NT2/D1 (cell line): ENCODE measurements around the gene GMDS.
"Not testable (repeated sequence)": the region's sequence is repeated elsewhere in the genome, so short reads cannot be mapped to it uniquely, and the experiment has no call there.

ENCODE experiments used
- DNase-seq: peaks from one replicate; pipeline ENCODE4 v3.0.0-alpha.2; 2011; ENCODE audit warnings: low read depth, low spot score
- H3K27me3 ChIP-seq: 2 replicates; pipeline ENCODE4 v1.6.0; 2011; ENCODE audit warnings: mild to moderate bottlenecking; ENCODE audit not compliant: insufficient read length, insufficient read depth
- H3K36me3 ChIP-seq: 2 replicates; pipeline ENCODE4 v1.6.1; 2011; ENCODE audit warnings: mild to moderate bottlenecking, low read length, mixed read lengths; ENCODE audit not compliant: insufficient read depth, insufficient read length
- H3K4me1 ChIP-seq: 2 replicates; pipeline ENCODE4 v1.5.1; 2011; ENCODE audit not compliant: insufficient read depth, insufficient read length
- H3K4me3 ChIP-seq: 2 replicates; pipeline ENCODE4 v1.5.1; 2011; ENCODE audit warnings: low read depth; ENCODE audit not compliant: insufficient read length
- H3K9ac ChIP-seq: 2 replicates; pipeline ENCODE4 v1.6.0; 2011; ENCODE audit warnings: low read depth; ENCODE audit not compliant: insufficient read length
- H3K9me3 ChIP-seq: 2 replicates; pipeline ENCODE4 v1.5.1; 2011; ENCODE audit warnings: mild to moderate bottlenecking, low read length; ENCODE audit not compliant: insufficient read depth
- SUZ12 ChIP-seq: IDR thresholded peaks from 2 replicates; pipeline ENCODE4 v1.6.1; 2011; ENCODE audit not compliant: insufficient read length, insufficient read depth; ENCODE audit errors: extremely low read depth
- YY1 ChIP-seq: IDR thresholded peaks from 2 replicates; pipeline ENCODE4 v1.6.1; 2011; ENCODE audit not compliant: insufficient read length, insufficient read depth
- ZNF274 ChIP-seq: IDR thresholded peaks from 2 replicates; pipeline ENCODE4 v1.6.1; 2011; ENCODE audit warnings: mild to moderate bottlenecking, low read depth, low read length

GMDS gene

DNA sequence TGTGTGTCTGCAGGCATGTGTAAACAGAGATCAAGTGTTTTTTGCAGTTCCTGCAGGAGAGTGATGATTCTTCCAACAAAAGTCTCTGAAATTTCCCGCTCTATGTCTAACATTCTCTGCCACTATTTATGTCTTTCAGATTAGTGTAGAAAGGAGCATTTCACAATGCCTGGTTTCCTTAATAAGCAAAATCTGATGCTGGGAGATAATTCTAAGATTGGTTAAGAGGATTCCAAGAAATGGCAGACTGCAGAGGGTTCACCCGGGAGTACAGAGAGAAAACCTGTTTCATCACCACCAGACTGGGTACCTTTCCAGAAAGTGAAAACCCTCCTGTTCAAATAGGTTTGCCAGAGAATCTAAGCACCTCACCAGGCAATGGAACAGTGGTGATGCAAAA lies 573.0 kb downstream of the GMDS start:
- H3K4me3 ChIP-seq: no peak overlapping the region
- no peaks in the 10 kb centered on the region for H3K36me3 ChIP-seq
- H3K9me3 ChIP-seq: no peaks in the 10 kb centered on the region
- no peaks in the 10 kb centered on the region for H3K4me1 ChIP-seq
- no peak for TF ChIP-seq YY1
- no peak for TF ChIP-seq SUZ12
- no peak for TF ChIP-seq ZNF274
- no peak overlapping the region for H3K9ac ChIP-seq
- H3K27me3 ChIP-seq: no peaks in the 10 kb centered on the region
- DNase-seq: no peak

DNA sequence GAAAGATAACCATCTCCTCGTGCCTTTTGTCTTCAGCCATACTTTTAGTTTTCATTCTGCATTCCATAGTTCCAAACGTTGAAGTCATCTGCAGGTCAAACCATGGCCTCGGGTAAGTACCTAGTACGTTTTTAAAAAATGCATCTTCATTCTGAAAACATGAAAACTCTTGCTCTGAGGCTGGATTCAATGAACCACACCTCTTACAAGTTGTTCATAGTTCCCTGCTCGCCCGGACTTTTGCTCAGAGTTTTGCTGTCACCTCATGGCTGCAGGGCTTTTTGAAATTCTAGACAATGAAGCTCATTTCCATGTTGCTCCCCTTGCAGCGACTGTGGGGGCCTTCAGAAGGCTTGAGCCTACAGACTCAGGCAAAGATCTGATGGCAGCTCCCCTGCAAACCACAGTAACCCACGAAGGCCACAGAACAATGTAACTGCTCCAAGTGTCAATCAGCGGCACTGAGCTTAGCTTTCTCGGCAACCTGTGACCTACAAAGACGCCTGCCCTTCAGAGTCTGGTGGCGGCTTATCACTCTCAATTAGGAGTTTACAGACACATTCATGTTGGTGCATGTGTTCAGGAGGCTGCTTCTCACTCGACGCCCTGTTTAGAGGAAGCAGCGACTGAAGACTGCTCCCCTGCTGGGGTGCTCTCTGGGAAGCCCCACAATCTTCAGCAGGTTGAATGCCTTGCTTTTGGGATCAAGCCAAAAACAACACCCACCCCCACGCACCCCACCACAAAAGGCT lies 574.5 kb downstream of the GMDS start:
- H3K4me1 ChIP-seq: no peaks in the 10 kb centered on the region
- no peak overlapping the region for H3K4me3 ChIP-seq
- no peak for TF ChIP-seq SUZ12
- no peak for TF ChIP-seq ZNF274
- TF ChIP-seq YY1: no peak
- no peaks in the 10 kb centered on the region for H3K9me3 ChIP-seq
- no peaks in the 10 kb centered on the region for H3K36me3 ChIP-seq
- DNase-seq: no peak
- no peaks in the 10 kb centered on the region for H3K27me3 ChIP-seq
- H3K9ac ChIP-seq: no peak overlapping the region

DNA sequence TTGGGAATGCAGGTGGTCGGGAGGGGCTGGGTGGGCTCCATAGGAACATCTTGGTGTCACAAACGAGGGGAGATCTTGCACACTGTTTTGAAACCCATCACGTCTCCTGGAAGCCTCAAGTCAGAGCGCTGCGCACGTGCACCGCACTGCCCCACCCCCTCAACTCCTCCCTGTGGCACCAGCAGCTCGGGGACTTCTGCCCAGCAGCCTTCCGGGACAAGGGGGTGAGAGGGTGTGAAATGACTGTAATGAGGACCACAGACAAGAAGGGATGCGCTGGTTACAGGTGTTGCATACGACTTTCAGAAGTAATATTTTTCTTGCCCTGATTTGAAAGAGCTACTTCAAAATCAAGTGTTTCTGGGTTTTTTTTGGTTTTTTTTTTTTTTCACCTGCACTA lies 575.4 kb downstream of the GMDS start:
- Histone ChIP-seq H3K4me1 (no peaks in the 10 kb centered on the region), H3K9ac (no peak overlapping the region), H3K27me3 (no peaks in the 10 kb centered on the region), H3K9me3 (no peaks in the 10 kb centered on the region), H3K36me3 (no peaks in the 10 kb centered on the region), H3K4me3 (no peak overlapping the region)
- no peak for TF ChIP-seq SUZ12
- no peak for TF ChIP-seq ZNF274
- no peak for TF ChIP-seq YY1
- DNase-seq: no peak

DNA sequence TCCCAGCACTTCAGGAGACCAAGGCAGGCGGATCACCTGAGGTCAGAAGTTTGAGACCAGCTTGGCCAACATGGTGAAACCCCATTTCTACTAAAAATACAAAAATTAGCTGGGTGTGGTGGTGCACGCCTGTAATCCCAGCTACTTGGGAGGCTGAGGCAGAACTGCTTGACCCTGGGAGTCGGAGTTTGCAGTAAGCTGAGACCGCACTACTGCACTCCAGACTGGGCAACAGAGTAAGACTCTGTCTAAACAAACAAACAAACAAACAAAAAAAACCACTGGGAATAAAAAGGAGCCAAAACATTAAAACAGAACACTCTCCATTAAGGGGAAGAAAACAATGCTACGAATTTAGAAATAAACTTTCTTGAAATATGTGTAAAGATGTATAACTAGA lies 576.9 kb downstream of the GMDS start:
- H3K4me3 ChIP-seq, H3K4me1 ChIP-seq, H3K36me3 ChIP-seq, H3K9ac ChIP-seq, DNase-seq, H3K9me3 ChIP-seq, H3K27me3 ChIP-seq: not testable (repeated sequence)

DNA sequence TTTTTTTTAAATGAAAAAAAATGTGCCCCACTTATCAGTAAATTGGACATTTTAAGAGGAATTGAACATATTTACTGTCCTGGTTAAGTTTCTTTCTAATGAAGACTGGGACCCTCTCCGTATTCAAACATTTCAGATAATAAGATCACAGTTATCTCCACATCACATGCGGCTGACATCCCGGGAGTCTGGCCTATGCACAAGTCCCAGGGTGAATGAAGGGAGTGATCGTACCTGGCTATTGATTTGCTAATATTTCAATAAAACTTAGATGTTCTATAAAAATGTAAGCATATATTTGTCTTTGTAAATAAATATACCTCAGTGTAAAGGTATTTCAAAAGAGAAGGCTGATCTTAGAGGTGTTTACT lies 577.6 kb downstream of the GMDS start:
- no peak for DNase-seq
- Histone ChIP-seq H3K9ac (no peak overlapping the region), H3K4me3 (no peak overlapping the region), H3K9me3 (no peaks in the 10 kb centered on the region), H3K36me3 (no peaks in the 10 kb centered on the region), H3K27me3 (no peaks in the 10 kb centered on the region), H3K4me1 (no peaks in the 10 kb centered on the region)
- TF ChIP-seq SUZ12: no peak
- no peak for TF ChIP-seq YY1
- no peak for TF ChIP-seq ZNF274

DNA sequence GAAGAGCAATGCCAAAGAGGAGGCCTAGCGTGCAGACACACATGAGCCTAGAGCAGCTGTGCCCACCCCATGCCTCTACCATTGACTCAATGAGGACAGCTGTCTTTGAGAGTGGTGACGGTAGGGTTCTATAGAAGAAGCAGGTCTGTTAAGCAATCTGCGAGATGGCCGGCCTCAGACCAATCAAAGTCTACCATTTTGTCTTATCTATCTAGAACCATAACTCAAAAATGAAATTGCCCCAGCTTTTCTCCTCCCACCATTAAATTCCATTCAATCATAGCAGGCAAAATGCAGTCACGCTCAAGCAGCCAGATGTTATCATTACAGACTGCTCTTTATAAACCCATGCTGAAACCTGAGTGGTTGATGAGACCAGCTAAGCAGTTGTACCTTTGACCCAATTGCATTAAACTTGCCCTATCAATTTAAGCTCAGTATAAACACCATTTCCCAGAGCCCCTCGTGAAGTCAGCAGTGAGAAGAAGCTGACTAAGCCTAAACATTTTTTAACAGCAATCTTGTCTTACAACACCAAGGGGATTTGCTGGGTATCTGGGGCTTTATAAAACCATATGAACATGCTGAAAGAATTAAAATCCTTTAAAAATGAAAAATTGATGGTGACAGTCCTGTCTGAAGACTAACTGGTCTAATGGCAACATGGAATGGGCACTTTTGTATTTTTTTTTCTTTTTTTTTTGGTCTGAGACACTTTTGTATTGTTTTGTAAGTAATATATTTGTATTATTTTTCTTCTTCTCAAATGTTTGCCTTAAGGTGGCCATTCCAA lies 578.2 kb downstream of the GMDS start:
- no peaks in the 10 kb centered on the region for H3K4me1 ChIP-seq
- TF ChIP-seq ZNF274 (no peak), YY1 (no peak), SUZ12 (no peak)
- H3K27me3 ChIP-seq: no peaks in the 10 kb centered on the region
- H3K4me3 ChIP-seq: no peak overlapping the region
- no peak overlapping the region for H3K9ac ChIP-seq
- no peaks in the 10 kb centered on the region for H3K9me3 ChIP-seq
- DNase-seq: no peak
- no peaks in the 10 kb centered on the region for H3K36me3 ChIP-seq

DNA sequence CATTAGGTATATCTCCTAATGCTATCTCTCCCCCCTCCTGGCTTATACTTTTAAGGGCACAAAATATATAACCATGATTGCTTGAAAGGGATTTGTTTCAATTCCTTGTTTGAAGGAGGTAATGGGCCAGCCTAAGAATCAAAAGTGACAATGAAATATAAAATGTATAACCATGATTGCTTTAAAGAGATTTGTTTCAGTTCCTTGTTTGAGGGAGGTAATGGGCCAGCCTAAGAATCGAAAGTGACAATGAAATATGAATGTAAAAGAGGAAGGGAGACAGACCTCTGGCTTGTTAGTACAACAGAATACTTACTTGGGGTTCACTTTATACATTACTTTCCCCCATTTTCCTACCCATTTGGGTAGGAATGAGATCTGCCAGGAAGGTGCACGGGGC lies 580.2 kb downstream of the GMDS start:
- Histone ChIP-seq H3K4me1 (no peaks in the 10 kb centered on the region), H3K9me3 (no peaks in the 10 kb centered on the region), H3K36me3 (no peaks in the 10 kb centered on the region), H3K27me3 (no peaks in the 10 kb centered on the region), H3K4me3 (no peak overlapping the region), H3K9ac (no peak overlapping the region)
- no peak for DNase-seq
- TF ChIP-seq YY1: no peak
- no peak for TF ChIP-seq ZNF274
- TF ChIP-seq SUZ12: no peak
